ENCODE measurements around the gene MITF. TPM values are rescaled to one million over a fixed set of nuclear protein-coding genes. Genes with fewer than 3 reads are reported as not detected.

The MITF gene
- total RNA-seq, 2 experiments from 2014 or later, result not detected

DNA sequence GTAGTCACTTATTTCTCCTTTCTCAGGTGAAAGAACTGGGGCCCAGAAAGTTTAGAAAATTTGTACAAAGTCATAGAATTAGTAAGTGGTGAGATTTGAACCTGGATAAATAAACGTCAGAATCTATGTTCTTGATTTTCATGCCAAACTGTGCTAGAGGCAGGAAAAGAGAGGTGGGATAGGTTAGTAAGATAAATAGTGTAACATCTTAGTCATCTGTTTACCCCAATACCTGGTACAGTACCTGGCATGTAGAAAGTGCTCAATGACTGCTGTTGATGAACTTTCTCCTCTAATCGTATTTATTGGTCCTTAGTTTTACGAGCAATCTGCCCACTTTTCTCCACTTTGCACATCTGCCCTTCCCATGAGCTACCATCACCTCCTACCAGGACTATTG lies 124.9 kb downstream of the MITF start:
- Histone ChIP-seq H3K9me3 (ENCODE audit: low read length) (no peaks in the 10 kb centered on the region), H3K27ac (ENCODE audit: low read depth, low read length, poor library complexity, severe bottlenecking) (no peak overlapping the region), H3K4me3 (ENCODE audit: low read depth, low read length, poor library complexity, severe bottlenecking) (no peak overlapping the region), H3K4me1 (ENCODE audit: insufficient read depth, low read length, poor library complexity, severe bottlenecking) (no peaks in the 10 kb centered on the region), H3K79me2 (ENCODE audit: insufficient read depth, low read depth, low read length) (no peaks in the 10 kb centered on the region), H4K20me1 (ENCODE audit: insufficient read depth, low read length) (no peaks in the 10 kb centered on the region), H3K9me2 (ENCODE audit: insufficient read depth, low read length) (no peaks in the 10 kb centered on the region), H2AFZ (ENCODE audit: low read length) (no peak overlapping the region), H3K4me2 (ENCODE audit: low read length) (no peak overlapping the region), H3K36me3 (ENCODE audit: insufficient read depth, low read length) (no peaks in the 10 kb centered on the region)
- intact Hi-C loops (cut with micrococcal nuclease; ENCODE audit: unreplicated experiment), result no loop called here
- ChIA-PET CTCF (ENCODE audit: unreplicated experiment) (no interaction called here), POLR2A (interaction anchor here (0.6 kb wide), 1 partner anchor 229 kb away, joined by 3 read pairs; no protein-coding TSS in a partner anchor)
- DNase-seq (ENCODE audit: low spot score), result no peak
- no peak for TF ChIP-seq EZH2phosphoT487 (IDR thresholded peaks at IDR 0.05; ENCODE audit: borderline replicate concordance, low read depth, low read length)
- TF ChIP-seq, protein P1, sequence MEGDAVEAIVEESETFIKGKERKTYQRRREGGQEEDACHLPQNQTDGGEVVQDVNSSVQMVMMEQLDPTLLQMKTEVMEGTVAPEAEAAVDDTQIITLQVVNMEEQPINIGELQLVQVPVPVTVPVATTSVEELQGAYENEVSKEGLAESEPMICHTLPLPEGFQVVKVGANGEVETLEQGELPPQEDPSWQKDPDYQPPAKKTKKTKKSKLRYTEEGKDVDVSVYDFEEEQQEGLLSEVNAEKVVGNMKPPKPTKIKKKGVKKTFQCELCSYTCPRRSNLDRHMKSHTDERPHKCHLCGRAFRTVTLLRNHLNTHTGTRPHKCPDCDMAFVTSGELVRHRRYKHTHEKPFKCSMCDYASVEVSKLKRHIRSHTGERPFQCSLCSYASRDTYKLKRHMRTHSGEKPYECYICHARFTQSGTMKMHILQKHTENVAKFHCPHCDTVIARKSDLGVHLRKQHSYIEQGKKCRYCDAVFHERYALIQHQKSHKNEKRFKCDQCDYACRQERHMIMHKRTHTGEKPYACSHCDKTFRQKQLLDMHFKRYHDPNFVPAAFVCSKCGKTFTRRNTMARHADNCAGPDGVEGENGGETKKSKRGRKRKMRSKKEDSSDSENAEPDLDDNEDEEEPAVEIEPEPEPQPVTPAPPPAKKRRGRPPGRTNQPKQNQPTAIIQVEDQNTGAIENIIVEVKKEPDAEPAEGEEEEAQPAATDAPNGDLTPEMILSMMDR (conservative IDR thresholded peaks at IDR 0.05; ENCODE audit: low read length), result no peak
- BruUV-seq (replicated peaks), result no TSS peak

GRCh38 chr3:69864766-69865165 lies 125.5 kb downstream of the MITF start:
- TF ChIP-seq, protein P1 (conservative IDR thresholded peaks at IDR 0.05; ENCODE audit: low read length), result no peak
- no peak for TF ChIP-seq EZH2phosphoT487 (IDR thresholded peaks at IDR 0.05; ENCODE audit: borderline replicate concordance, low read depth, low read length)
- no peaks in the 10 kb centered on the region for H3K79me2 ChIP-seq (ENCODE audit: insufficient read depth, low read depth, low read length)
- ChIA-PET POLR2A (no interaction called here), CTCF (ENCODE audit: unreplicated experiment) (no interaction called here)
- intact Hi-C loops (cut with micrococcal nuclease; ENCODE audit: unreplicated experiment), result no loop called here
- no TSS peak for BruUV-seq (replicated peaks)
- no peaks in the 10 kb centered on the region for H3K36me3 ChIP-seq (ENCODE audit: insufficient read depth, low read length)
- no peak overlapping the region for H3K27ac ChIP-seq (ENCODE audit: low read depth, low read length, poor library complexity, severe bottlenecking)
- no peak overlapping the region for H3K4me2 ChIP-seq (ENCODE audit: low read length)
- no peak overlapping the region for H3K4me3 ChIP-seq (ENCODE audit: low read depth, low read length, poor library complexity, severe bottlenecking)
- no peaks in the 10 kb centered on the region for H3K4me1 ChIP-seq (ENCODE audit: insufficient read depth, low read length, poor library complexity, severe bottlenecking)
- no peak overlapping the region for H2AFZ ChIP-seq (ENCODE audit: low read length)
- no peaks in the 10 kb centered on the region for H4K20me1 ChIP-seq (ENCODE audit: insufficient read depth, low read length)
- no peaks in the 10 kb centered on the region for H3K9me3 ChIP-seq (ENCODE audit: low read length)
- no peaks in the 10 kb centered on the region for H3K9me2 ChIP-seq (ENCODE audit: insufficient read depth, low read length)
- DNase-seq (ENCODE audit: low spot score), result no peak

- Histone ChIP-seq H2AFZ (ENCODE audit: low read length) (no peak overlapping the region), H3K27ac (ENCODE audit: low read depth, low read length, poor library complexity, severe bottlenecking) (no peak overlapping the region), H3K9me3 (ENCODE audit: low read length) (no peaks in the 10 kb centered on the region), H3K4me1 (ENCODE audit: insufficient read depth, low read length, poor library complexity, severe bottlenecking) (no peaks in the 10 kb centered on the region), H3K4me2 (ENCODE audit: low read length) (no peak overlapping the region), H3K79me2 (ENCODE audit: insufficient read depth, low read depth, low read length) (no peaks in the 10 kb centered on the region), H3K9me2 (ENCODE audit: insufficient read depth, low read length) (no peaks in the 10 kb centered on the region), H3K36me3 (ENCODE audit: insufficient read depth, low read length) (no peaks in the 10 kb centered on the region), H4K20me1 (ENCODE audit: insufficient read depth, low read length) (no peaks in the 10 kb centered on the region), H3K4me3 (ENCODE audit: low read depth, low read length, poor library complexity, severe bottlenecking) (no peak overlapping the region)
- no TSS peak for BruUV-seq (replicated peaks)
- no peak for DNase-seq (ENCODE audit: low spot score)
- POLR2A ChIA-PET, result interaction anchor here (0.6 kb wide), 1 partner anchor 59 kb away, joined by 3 read pairs; no protein-coding TSS in a partner anchor
- intact Hi-C loops (cut with micrococcal nuclease; ENCODE audit: unreplicated experiment), result no loop called here
- TF ChIP-seq, protein P1 (conservative IDR thresholded peaks at IDR 0.05; ENCODE audit: low read length), result no peak
- TF ChIP-seq EZH2phosphoT487 (IDR thresholded peaks at IDR 0.05; ENCODE audit: borderline replicate concordance, low read depth, low read length), result no peak
- CTCF ChIA-PET (ENCODE audit: unreplicated experiment), result no interaction called here
Observed at GRCh38 chr3:69865925-69866679, 126.8 kb downstream of the MITF start.
